ENCODE results near the gene ATP13A3.

DNA sequence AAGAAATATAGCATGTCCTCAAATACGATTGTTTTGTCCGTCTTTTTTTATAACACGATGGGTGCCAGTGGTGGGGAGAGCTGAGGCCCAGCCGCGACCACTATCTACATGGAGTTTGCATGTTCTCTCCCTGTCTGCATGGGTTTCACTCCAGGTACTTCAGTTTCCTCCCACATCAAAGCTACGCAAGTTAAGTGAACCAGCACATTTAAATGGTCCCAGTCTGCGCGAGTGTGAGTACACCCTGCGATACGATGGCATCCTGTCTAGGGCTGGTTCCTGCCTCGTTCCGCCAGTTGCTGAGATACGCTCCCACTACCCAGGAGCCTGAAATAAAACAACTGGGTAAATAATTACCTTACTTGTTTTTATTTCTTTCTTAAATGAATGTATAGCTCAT, 40.6 kb downstream of the ATP13A3 start:
- no peak for TF ChIP-seq SP1 (IDR thresholded peaks at IDR 0.05)
- TF ChIP-seq CTBP1 (IDR thresholded peaks at IDR 0.05; ENCODE audit: borderline replicate concordance) = no peak
- TF ChIP-seq BHLHE40 (IDR thresholded peaks at IDR 0.05; ENCODE audit: borderline replicate concordance) = no peak
- no peak for TF ChIP-seq SUZ12 (IDR thresholded peaks at IDR 0.05)
- no peak for TF ChIP-seq ELF4 (IDR thresholded peaks at IDR 0.05)
- TF ChIP-seq FOXK2 (IDR thresholded peaks at IDR 0.05) = no peak

Data from HEK293T (cell line).